ENCODE results near the gene SLC25A21.

- TF ChIP-seq RAD21 (IDR thresholded peaks at IDR 0.05; ENCODE audit: low read depth) (no peak), REST (IDR thresholded peaks at IDR 0.05; ENCODE audit: low read depth) (no peak), TAF1 (IDR thresholded peaks at IDR 0.05; ENCODE audit: low read depth) (no peak), USF1 (IDR thresholded peaks at IDR 0.05) (no peak), TCF12 (IDR thresholded peaks at IDR 0.05; ENCODE audit: low read depth) (no peak)
Measured at GRCh38 chr14:36785511-36785910, 386.9 kb downstream of the SLC25A21 start.
